Measurements from ENCODE around the gene PCCA.
"Not testable (repeated sequence)": the region's sequence is repeated elsewhere in the genome, so short reads cannot be mapped to it uniquely, and the experiment has no call there.

The PCCA gene

GRCh38 chr13:100306434-100306999 is 217.6 kb downstream of the PCCA start:
- DNase-seq (ENCODE audit: low read depth): no peak

DNA sequence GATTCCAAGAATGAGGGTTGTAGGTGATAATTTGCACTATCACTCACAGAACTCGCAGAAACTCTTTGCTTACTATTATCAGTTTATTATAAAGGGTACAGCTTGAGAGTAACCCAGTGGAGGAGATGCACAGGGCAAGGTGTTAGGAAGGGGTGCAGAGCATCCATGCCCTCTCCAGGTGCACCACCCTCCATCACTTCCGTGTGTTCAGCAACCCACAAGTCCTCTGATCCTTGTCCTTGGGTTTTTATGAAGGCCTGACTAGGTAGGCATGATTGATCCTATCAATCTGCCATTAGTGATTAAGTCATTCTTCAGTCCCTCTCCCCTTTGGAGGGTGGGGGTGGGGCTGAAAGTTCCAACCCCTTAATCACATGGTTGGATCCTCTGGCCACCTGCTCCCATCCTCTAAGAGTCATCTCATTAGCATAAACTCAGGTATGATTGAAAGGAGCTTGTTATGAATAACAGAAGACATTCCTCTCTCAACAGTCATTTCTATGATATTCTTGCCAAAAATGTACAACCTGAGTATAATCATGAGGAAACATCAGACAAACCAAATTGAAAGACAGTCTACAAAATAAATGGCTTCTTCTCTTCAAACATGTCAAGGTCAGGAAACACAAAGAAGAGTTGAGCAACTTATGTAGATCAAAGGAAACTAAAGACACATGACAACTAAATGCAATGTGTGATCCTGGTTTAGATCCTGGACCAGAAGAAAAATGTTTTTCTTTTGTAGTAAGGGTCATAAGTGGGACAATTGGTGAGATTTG is 225.4 kb downstream of the PCCA start:
- no peak for DNase-seq (ENCODE audit: low read depth)

DNA sequence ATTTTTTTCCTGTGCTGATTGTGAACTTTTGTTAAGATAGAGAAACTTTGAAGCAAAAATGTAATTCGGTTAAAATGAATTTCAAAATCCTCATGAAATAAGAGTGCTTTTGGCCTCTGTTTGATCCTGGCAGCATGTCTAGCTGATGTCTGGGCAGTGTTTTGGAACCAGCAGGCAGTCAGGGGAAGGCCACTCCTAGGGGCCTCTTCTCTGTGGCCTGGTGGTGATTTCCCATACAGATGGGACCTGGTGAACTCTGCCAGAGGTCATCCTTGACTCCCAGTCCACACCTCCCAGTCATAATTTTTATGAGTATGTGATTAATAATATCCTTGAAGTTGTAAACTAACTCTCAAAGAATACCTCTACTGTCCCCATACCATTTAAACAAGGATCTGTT is 226.6 kb downstream of the PCCA start:
- DNase-seq (ENCODE audit: low read depth): no peak

DNA sequence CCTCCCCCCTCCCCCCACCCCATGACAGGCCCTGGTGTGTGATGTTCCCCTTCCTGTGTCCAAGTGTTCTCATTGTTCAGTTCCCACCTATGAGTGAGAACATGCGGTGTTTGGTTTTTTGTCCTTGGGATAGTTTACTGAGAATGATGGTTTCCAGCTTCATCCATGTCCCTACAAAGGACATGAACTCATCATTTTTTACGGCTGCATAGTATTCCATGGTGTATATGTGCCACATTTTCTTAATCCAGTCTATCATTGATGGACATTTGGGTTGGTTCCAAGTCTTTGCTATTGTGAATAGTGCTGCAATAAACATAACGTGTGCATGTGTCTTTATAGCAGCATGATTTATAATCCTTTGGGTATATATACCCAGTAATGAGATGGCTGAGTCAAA is 229.6 kb downstream of the PCCA start:
- DNase-seq (ENCODE audit: low read depth): not testable (repeated sequence)

GRCh38 chr13:100323937-100324336 is 235.0 kb downstream of the PCCA start:
- no peak for DNase-seq (ENCODE audit: low read depth)

- no peak for DNase-seq (ENCODE audit: low read depth)
Measured at GRCh38 chr13:100330662-100331061, 241.8 kb downstream of the PCCA start.

- no peak for DNase-seq (ENCODE audit: low read depth)
Measured at GRCh38 chr13:100333141-100333540, 244.2 kb downstream of the PCCA start.

GRCh38 chr13:100334214-100334613 is 245.3 kb downstream of the PCCA start:
- DNase-seq (ENCODE audit: low read depth): no peak

DNA sequence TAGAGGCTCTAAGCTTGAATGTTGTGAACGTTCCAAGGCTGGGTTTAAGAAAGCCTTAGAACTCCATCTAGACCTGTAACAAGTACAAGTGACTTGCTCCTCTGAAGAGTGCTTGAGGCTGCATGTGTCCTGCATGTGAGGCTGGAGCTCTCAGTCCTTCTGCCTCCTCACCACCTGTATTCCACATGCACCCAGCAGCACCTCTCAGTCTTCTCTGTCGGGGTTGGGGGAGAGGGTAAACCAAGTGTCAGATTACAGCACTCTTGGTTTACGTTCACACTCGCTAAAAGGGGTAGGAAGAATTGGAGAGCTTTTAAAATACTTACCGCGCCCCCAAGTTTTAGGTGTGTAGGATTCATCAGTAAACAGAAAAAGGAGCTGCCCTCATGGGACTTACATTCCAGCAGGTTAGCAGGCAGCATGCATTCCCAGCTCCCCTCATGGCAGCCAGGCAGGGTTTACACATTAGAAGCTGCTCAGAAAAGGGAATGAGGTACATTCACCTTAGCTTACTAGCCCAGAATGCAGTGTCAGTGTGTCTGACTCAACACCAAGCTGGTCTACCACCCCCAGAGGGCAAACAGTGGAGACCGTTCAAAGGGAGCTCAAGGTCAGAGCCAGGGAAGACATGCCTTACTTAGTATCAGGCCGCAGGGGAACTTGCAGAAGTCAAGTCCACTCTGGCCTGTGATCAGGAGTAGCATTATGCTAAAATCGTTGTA is 248.1 kb downstream of the PCCA start:
- no peak for DNase-seq (ENCODE audit: low read depth)

GRCh38 chr13:100338275-100338674 is 249.4 kb downstream of the PCCA start:
- DNase-seq (ENCODE audit: low read depth): no peak

DNA sequence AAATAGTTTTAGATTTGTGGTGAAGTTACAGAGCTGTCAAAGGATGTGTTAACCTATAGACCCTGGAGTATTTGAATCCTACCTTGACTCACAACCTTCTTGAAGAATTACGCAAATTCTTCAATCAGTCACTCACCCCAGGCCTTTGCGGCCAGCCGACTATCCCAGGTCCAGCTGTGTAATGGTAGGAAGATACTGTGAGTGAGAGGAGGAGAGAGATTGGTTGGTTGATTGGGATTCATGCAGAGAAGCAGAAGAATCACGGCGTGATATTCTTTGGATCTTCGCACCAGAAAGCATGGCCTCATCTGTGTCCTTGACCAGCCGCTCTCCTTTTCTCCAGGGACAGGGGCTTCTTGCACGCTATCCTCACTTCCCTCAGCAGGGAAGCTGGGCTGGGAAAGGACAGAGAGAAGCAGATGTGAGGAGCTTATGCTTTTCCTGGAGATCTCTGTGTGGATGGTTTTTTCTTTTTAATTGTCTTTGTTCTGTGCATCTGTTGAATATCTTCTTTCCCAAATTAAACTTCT is 250.6 kb downstream of the PCCA start:
- DNase-seq (ENCODE audit: low read depth): no peak

GRCh38 chr13:100340865-100341264 is 252.0 kb downstream of the PCCA start:
- DNase-seq (ENCODE audit: low read depth): no peak

GRCh38 chr13:100341327-100341726 is 252.4 kb downstream of the PCCA start:
- DNase-seq (ENCODE audit: low read depth): no peak

- DNase-seq (ENCODE audit: low read depth): no peak
Measured at GRCh38 chr13:100344544-100344943, 255.7 kb downstream of the PCCA start.

- no peak for DNase-seq (ENCODE audit: low read depth)
Measured at GRCh38 chr13:100347968-100348367, 259.1 kb downstream of the PCCA start.

DNA sequence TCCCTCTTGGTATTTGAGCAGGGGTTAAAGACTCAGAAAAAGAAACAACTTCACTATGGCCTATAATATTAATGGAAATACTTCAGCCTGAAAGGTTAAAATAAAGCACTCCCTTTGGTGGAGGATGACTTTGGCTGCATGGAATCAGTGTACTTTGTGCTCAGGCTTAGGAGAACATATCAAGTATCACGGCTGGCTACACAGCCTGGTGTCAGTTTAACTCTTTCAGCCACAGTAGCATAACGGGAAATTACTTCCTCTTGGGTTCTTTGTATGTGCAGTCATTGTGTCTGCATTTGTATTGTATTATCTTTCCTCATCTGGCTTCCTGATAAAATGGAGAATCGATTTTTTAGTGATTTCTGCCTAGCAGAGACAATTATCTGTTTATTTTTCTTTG is 260.7 kb downstream of the PCCA start:
- no peak for DNase-seq (ENCODE audit: low read depth)

DNA sequence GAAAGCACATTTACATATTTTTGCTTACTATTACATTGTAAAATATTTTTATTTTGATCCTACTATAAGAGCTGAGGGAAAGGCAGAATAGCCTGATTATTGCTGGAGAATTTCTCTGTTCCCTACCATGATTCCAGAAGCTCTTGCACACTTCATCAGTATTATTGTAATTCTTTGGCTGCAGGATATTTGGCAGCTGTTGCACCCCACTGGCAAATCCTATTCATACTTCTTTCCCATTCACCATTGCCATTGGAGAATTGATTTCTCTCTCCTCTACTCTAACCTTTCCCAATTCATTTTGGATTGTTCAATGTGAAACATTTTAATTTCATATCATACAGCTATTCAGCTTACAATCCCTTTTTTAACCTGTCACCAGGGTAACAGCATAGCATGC is 261.7 kb downstream of the PCCA start:
- DNase-seq (ENCODE audit: low read depth): no peak

- no peak for DNase-seq (ENCODE audit: low read depth)
Measured at GRCh38 chr13:100356426-100356825, 267.5 kb downstream of the PCCA start.

DNA sequence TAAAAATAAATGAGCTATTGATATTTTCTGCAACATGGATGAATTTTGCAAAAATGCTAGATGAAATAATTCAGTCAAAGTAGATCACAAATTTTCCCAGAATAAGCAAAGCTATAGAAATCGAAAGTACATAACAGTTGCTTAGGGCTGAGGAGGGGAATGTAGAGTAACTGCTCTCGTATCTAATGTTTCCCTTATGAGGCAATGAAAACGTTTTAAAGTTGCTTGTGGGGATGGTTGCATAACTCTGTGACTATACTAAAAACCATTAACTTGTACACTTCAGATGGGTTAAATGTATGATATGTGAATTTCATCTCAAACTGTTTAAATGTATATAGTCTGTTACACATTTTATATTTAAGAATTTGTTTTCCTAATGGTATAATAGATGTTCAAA is 268.0 kb downstream of the PCCA start:
- DNase-seq (ENCODE audit: low read depth): no peak

DNA sequence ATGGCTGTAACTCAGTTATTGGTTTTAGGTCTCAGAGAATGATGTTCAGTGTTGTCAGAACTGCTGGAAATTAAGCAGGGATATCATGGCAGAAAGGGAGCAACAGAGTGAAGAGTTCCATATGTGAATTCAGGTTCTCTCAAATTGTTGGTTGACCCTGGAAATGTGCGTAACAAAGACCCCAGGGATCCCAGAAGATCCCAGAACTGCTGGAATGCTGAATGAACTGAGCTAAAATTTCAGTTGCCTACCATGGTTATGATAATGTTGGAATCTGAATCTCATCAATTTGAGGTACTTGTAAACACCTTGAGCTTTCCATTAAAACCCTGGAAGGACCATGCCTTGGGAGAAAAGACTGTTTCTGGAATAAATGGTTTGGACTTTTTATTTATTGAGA is 268.9 kb downstream of the PCCA start:
- no peak for DNase-seq (ENCODE audit: low read depth)

DNA sequence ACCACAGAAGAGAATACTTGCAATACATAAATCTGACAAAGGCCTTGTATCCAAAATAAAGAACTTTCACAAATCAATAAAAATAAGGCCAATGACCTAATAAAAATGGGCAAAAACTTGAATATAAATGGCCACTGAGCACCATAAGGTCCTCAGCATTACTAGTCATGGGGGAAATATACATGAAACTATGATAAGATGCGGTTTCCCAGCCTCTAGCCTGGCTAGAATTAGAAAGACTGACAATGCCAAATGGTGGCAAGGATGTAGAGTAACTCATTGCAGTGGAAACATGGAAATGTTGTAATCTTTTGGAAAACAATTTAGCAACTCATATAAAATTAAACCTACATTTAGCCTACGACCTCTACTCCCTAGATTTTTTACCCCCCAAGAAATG is 272.6 kb downstream of the PCCA start:
- no peak for DNase-seq (ENCODE audit: low read depth)

GRCh38 chr13:100362371-100362770 is 273.5 kb downstream of the PCCA start:
- no peak for DNase-seq (ENCODE audit: low read depth)

DNA sequence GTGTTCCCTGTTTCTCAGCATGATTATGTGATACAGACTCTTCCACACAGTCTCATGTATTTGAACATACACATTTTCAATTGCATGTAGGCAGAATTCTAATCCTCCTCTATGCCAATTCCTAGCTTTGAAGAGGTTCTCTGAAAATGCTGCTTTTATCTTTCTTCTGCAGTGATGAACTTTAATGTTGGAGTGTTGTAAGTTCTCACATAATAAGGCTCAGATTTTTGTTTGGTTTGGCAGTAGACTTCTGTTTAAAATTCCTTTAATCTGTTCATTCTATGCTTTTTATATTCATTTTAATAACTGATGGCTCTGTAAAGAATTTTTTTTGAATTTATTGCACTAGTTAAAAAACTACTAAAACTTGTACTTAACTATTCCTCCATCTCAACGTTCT is 273.9 kb downstream of the PCCA start:
- no peak for DNase-seq (ENCODE audit: low read depth)
